ENCODE measurements around the gene MLXIP.

DNA sequence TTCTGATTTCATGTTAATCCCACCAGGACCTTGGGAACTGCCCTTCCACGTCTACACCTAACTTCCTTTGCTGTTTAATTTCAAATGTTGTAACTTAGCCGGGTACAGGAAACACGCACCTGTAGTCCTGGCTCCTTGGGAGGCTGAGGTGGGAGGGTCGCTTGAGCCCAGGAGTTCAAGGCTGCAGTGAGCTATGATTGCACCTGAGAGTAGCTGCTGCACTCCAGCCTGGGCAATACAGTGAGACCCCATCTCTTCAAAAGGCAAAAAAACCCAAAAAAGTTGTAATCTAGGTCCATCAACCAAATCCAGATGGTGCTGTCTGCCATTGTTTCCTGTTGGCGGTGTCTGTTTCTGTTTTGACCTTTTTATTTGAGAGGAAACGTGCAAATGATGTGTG, 42.4 kb upstream of the MLXIP start:
- TF ChIP-seq, protein P1, sequence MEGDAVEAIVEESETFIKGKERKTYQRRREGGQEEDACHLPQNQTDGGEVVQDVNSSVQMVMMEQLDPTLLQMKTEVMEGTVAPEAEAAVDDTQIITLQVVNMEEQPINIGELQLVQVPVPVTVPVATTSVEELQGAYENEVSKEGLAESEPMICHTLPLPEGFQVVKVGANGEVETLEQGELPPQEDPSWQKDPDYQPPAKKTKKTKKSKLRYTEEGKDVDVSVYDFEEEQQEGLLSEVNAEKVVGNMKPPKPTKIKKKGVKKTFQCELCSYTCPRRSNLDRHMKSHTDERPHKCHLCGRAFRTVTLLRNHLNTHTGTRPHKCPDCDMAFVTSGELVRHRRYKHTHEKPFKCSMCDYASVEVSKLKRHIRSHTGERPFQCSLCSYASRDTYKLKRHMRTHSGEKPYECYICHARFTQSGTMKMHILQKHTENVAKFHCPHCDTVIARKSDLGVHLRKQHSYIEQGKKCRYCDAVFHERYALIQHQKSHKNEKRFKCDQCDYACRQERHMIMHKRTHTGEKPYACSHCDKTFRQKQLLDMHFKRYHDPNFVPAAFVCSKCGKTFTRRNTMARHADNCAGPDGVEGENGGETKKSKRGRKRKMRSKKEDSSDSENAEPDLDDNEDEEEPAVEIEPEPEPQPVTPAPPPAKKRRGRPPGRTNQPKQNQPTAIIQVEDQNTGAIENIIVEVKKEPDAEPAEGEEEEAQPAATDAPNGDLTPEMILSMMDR (conservative IDR thresholded peaks at IDR 0.05; ENCODE audit: low read depth, low read length): no peak
- no peak for TF ChIP-seq EZH2 (IDR thresholded peaks at IDR 0.05; ENCODE audit: low read length, unreplicated experiment)
- no peak for TF ChIP-seq EZH2phosphoT487 (IDR thresholded peaks at IDR 0.05; ENCODE audit: borderline replicate concordance, low read length)

Measured in PC-3 (cell line).